ENCODE measurements around the gene ZFYVE28.

The ZFYVE28 gene

DNA sequence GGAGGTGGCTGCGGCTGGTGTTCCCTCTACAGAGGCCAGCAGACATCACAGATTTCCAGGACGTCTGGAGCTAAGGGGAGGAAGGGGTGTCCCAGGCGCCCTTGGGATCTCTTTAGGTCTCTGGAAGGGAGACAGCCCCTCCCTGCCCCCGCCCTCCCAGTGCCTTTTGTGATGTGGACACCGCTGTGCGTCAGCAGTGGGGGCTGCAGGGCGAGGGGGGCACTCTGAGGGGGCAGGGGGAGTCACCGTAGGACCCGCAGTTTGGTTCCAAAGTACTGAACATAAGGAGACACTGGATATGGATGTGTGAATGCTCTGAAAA is 130.9 kb downstream of the ZFYVE28 start:
- no peak overlapping the region for H3K4me3 ChIP-seq (replicated peaks; ENCODE audit: low read depth, low read length)
- no peak for DNase-seq (ENCODE audit: low read depth)
- TF ChIP-seq, protein P1, sequence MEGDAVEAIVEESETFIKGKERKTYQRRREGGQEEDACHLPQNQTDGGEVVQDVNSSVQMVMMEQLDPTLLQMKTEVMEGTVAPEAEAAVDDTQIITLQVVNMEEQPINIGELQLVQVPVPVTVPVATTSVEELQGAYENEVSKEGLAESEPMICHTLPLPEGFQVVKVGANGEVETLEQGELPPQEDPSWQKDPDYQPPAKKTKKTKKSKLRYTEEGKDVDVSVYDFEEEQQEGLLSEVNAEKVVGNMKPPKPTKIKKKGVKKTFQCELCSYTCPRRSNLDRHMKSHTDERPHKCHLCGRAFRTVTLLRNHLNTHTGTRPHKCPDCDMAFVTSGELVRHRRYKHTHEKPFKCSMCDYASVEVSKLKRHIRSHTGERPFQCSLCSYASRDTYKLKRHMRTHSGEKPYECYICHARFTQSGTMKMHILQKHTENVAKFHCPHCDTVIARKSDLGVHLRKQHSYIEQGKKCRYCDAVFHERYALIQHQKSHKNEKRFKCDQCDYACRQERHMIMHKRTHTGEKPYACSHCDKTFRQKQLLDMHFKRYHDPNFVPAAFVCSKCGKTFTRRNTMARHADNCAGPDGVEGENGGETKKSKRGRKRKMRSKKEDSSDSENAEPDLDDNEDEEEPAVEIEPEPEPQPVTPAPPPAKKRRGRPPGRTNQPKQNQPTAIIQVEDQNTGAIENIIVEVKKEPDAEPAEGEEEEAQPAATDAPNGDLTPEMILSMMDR (IDR thresholded peaks at IDR 0.05; ENCODE audit: low read length, missing control alignments): no peak

DNA sequence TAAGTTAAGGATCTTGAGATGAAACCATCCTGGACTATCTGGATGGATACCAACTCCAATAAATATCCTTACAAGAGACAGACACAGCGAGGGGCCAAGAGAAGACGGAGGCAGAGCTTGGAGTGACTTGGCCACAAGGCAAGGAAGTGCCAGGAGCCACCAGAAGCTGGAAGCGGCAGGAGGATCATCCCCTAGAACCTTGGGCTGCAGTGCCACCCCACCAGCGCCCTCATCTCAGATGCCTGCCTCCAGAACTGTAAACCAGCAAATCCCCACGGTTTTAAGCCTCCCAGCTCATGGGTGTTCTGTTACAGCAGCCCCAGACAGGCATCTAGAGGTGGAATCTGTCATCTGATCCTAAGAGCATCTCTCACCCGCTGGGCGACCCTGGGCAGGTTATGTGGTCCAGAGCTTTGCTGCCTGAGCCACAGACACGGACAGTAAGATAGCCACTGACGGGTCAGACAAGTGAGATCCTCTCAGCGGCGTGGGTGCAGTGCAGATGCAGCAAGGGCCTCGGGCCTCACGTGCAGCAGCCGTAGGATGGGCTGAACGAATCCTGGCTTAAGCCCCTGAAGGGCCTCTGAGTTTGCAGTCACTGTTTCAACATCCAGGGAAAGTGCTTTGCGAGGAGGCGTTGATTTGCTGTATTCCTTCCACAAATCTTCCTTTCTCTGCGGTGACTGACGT is 131.4 kb downstream of the ZFYVE28 start:
- TF ChIP-seq, protein P1 (IDR thresholded peaks at IDR 0.05; ENCODE audit: low read length, missing control alignments): no peak
- no peak for DNase-seq (ENCODE audit: low read depth)
- H3K4me3 ChIP-seq (replicated peaks; ENCODE audit: low read depth, low read length): no peak overlapping the region

DNA sequence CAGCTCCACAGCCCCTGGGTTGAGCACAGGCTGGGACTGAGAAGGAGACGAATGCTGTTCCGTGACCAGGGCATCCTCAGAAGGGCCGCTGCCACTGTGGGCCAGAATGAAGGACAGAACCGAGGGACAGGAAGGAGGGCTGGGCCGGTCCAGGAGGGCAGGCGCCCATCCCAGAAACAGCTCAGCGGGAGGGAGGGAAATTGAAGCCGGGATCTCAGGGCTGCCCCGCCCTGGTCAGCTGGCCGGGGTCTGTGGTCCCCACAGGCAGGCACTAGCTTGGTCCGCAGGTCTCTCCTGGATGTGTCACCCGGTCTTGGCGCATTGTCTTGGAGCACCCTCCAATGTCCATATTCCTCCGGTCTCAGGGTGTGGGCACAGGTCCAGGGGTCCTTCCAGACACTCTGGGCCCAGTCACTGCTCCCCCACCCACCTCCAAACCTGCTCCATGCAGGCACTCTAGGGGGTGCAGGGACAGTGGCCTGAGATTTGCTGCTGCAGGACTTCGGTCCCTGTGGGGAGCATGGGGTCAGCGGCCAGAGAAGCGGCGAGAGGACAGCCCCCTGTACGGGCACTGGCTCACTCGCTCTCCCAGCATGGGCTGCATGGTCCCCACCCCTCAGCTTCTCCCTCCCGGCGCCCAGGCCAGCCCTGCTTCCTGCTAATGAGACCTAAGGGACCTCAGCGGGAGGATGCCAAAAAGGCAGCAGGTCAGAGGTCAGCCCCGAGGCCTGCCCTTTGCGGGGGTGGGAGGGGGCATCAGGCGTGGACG is 132.6 kb downstream of the ZFYVE28 start:
- TF ChIP-seq, protein P1 (IDR thresholded peaks at IDR 0.05; ENCODE audit: low read length, missing control alignments): no peak
- H3K4me3 ChIP-seq (replicated peaks; ENCODE audit: low read depth, low read length): no peak overlapping the region
- DNase-seq (ENCODE audit: low read depth): no peak

DNA sequence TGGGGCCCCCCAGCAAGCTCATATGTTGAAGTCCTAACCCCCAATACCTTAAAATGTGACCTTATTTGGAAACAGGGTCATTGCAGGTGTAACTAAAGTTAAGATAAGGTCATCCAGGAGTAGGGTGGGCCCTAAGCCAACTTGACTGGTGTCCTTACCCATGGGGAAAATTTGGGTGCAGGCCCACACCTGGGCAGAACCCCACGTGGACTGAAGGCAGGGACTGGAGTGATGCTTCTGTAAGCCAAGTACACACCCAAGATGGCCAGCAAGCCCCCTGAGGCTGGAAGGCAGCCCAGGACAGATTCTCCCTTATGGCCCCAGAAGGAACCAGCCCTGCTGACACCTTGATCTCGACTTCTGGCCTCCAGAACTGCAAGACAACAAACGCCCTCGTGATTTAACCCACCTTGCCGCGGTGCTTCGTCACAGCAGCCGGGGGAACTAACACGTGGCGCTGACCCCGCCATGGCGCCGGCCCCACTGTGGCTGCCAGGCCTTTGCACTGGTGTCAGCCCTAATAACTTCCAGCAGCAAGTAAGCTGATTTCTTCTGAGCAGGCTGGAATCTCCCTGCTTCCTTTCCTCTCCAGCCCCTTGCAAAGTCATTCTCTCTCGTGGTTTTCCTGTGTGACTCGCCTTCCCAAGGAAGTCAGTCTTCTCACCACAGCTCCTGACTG is 133.4 kb downstream of the ZFYVE28 start:
- DNase-seq (ENCODE audit: low read depth): peak; percentile 52
- H3K4me3 ChIP-seq (replicated peaks; ENCODE audit: low read depth, low read length): no peak overlapping the region
- TF ChIP-seq, protein P1 (IDR thresholded peaks at IDR 0.05; ENCODE audit: low read length, missing control alignments): no peak

DNA sequence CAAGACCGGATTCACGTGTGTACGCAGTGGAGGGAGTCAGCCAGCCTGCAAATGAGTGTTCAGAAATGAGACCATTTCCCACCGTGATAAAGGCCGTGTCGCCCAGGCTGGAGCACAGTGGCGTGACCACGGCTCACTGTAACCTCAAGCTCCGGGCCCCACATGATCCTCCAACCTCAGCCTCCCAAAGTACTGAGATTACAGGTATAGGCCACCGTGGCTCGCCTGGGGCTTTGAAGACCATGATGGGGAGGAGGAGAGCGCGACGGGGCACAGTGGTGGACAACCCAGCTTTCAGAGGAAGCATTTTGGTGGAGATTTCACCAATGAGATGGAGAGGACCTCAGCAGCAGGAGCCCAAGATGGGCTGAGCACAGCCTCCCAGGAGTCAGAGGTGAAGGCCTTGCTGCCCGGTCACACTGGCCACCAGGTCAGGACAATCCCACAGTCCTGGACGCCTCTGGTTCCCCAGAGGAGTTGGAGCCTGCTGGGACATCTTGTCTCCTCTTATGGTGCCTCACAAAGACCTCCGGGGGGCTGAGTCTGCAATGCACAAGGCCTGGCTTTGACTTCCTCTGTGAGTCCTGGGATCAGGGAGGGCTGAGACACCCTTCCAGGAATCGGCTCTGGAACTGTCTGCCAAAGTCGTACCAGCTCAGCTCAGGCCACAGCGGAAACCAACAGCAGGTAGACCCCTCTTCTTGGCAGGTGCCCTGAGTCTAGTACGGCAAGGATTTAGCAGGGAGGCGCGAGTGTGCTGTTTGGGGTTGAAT is 134.1 kb downstream of the ZFYVE28 start:
- no peak overlapping the region for H3K4me3 ChIP-seq (replicated peaks; ENCODE audit: low read depth, low read length)
- TF ChIP-seq, protein P1 (IDR thresholded peaks at IDR 0.05; ENCODE audit: low read length, missing control alignments): no peak
- no peak for DNase-seq (ENCODE audit: low read depth)

DNA sequence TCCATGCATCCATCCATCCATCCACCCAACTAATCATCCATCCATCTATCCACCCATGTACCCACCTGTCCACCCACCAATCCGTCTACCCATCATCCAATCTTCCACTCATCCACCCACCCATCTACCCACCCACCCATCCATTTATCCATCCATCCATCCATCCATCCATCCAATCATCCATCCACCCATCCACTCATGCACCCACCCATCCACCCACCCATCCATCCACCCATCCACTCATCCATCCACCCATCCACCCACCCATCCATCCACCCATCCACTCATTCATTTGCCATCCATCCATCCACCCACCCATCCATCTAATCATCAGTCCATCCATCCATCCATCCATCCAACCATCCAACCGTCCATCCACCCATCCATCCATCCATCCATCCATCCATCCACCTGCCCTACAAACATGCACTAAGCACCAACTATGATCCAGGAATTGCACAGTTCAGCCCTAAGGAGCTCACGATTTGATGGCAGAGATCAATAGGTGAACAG is 135.2 kb downstream of the ZFYVE28 start:
- H3K4me3 ChIP-seq (replicated peaks; ENCODE audit: low read depth, low read length): no peak overlapping the region
- TF ChIP-seq, protein P1 (IDR thresholded peaks at IDR 0.05; ENCODE audit: low read length, missing control alignments): no peak

More for the DNA sequence above, 135.2 kb downstream of the ZFYVE28 start:
- no peak for DNase-seq (ENCODE audit: low read depth)
